ENCODE results near the gene TMEM170B.

DNA sequence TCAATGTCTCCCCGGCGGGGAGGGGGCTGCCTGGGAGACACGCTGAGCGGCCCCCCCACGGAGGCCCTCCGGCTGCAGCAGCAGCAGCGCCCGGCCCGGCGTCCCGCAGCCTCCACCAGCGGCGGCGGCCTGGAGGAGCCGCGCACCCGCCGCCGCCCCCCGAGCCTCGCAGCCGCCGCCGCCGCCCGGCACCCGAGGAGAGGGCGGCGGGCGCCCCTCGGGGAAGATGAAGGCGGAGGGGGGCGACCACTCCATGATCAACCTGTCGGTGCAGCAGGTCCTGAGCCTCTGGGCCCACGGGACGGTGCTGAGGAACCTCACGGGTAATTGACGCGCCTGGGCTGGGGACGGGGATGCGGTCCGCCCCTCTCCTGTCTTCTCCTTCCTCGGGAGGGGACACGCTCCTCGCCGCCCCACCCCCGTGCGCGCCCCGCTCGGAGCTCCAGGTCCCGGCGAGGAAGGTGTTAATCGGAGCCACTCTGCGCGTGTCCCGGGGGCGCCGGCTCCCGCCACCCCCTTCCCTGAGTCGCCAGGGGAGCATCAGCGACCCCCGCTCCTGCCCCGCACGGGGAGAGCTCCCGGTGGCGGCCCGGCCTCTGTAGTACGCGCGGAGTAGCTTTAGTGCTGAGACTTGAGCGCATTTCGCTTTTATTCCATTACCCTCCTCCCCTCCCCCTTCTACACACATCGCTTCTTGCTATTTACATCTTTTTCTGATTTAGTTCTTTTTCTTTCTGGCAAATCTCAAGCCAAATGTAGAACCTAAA is 686 bp downstream of the TMEM170B start:
- no peak for TF ChIP-seq ARNT (IDR thresholded peaks at IDR 0.05)
- no peak for TF ChIP-seq SP1 (IDR thresholded peaks at IDR 0.05)
- TF ChIP-seq CTBP1 (IDR thresholded peaks at IDR 0.05; ENCODE audit: borderline replicate concordance) = no peak
- no peak for TF ChIP-seq FOXK2 (IDR thresholded peaks at IDR 0.05)
